Left kidney (tissue), 2 donors: Measurements from ENCODE around the gene COLQ. TPM values are rescaled to one million over a fixed set of nuclear protein-coding genes. Genes with fewer than 3 reads are reported as not detected.
"Not testable (repeated sequence)": the region's sequence is repeated elsewhere in the genome, so short reads cannot be mapped to it uniquely, and the experiment has no call there.

Source experiments
- DNase-seq: peaks from one replicate; pipeline ENCODE4 v3.0.0-alpha.2; 2013
- polyA plus RNA-seq: library from polyadenylated mRNA; unstranded; fragments of 120-200 nt; gene quantifications from one replicate; pipeline ENCODE4 v1.2.1, GENCODE V29; 2013; ENCODE audit not compliant: insufficient read length

The COLQ gene
- polyA plus RNA-seq, 1 donor = 10.1 TPM

GRCh38 chr3:15492847-15493360, 28.6 kb downstream of the COLQ start:
- no peak for DNase-seq

DNA sequence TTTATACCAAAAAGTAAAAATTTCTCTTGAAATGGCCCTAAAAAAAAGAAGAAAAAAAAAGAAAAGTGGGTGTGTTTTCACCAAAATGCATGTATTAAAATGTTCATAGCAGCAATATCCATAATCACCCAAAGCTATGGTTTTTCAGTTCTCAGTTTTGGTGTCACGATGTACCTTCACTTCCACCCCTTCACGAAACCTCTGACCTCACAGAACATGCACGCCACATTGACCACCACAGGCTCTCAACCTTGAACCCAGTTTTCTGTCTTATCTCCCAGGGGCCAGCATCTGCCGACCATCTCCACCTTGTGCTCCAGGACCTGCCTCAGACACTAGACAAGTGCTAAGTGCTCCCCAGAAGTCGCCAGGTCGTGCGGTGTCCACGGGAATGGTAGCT, 30.4 kb downstream of the COLQ start:
- no peak for DNase-seq

DNA sequence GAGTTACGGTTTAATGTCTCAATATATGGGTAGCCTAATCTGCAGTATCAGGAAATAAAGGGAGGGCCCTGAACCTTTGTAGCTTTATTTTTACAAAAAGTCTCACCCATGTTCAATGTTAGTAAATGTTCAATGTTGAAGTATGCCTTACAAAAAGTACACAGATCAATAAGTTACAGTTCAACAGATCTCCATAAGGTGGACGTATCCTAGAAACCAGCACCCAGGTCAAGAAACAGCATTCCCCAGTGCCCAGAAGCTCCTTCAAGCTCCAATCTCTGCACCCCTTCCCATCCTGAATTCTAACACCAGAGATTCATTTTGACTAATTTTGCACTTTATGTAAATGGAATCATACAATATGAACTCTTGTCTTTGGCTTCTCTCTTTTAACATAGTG, 31.3 kb downstream of the COLQ start:
- DNase-seq = no peak

DNA sequence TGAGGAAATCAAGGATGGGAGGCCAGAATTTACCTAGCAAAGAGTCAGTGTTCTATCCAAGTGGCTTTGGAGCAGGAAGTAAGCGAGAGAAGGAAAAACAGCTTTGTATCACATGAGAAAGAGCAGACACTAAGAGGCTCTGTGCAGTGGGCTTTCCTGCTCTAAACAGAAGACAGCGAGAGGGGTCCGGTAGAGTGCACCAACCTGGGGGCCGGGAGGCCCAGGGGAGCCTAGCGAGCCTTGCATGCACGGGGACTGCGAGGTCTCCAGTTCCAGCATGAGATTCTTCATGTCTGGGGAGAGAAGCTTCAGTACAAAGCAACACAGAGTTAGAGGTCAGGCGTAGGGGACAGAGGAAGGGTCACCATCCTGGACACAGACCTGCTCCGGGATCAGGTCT, 33.5 kb downstream of the COLQ start:
- DNase-seq = no peak

DNA sequence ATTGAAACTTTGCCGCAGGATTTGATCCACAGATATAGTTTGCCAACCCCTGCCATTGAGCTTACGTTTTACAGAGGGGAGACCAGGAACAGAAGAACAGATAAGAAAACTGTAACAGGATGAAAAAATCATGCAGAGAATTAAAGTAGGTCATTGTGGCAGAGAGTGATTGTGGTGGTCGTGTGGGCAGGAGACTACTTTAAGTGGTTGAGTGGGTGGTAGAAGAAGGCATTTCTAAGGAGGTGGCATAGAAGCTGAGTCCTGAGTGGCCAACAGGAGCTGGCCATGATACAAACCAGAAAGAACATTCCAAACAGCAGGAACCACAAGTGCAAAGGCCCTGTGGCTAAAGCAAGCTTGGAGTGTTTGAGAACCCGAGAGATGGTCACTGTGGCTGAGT, 34.5 kb downstream of the COLQ start:
- no peak for DNase-seq

DNA sequence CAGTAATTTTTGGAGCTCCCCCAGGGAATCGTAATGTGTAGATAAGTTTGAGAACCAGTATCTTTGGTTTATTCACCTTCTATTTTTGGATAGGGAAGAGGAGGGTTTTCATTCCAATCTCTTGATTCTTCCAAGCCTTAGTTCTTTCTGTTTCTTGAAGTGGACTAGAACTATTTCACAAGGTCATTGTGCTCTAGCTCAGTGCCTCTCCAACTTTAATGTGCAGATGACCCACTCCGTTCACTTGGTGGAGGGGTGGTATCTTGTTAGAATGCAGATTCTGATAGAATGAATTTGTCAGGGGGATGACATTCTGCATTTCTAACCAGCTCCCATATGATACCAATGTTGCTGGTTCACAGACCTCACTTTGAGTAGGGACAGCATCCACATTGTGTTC, 35.5 kb downstream of the COLQ start:
- no peak for DNase-seq

DNA sequence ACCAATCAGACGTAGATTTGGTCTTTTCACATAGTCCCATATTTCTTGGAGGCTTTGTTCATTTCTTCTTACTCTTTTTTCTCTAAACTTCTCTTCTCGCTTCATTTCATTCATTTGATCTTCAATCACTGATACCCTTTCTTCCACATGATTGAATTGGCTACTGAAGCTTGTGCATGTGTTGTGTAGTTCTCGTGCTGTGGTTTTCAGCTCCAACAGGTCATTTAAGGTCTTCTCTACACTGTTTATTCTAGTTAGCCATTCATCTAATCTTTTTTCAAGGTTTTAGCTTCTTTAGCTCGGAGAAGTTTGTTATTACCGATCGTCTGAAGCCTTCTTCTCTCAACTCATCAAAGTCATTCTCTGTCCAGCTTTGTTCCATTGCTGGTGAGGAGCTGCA, 37.0 kb downstream of the COLQ start:
- not testable (repeated sequence) for DNase-seq

DNA sequence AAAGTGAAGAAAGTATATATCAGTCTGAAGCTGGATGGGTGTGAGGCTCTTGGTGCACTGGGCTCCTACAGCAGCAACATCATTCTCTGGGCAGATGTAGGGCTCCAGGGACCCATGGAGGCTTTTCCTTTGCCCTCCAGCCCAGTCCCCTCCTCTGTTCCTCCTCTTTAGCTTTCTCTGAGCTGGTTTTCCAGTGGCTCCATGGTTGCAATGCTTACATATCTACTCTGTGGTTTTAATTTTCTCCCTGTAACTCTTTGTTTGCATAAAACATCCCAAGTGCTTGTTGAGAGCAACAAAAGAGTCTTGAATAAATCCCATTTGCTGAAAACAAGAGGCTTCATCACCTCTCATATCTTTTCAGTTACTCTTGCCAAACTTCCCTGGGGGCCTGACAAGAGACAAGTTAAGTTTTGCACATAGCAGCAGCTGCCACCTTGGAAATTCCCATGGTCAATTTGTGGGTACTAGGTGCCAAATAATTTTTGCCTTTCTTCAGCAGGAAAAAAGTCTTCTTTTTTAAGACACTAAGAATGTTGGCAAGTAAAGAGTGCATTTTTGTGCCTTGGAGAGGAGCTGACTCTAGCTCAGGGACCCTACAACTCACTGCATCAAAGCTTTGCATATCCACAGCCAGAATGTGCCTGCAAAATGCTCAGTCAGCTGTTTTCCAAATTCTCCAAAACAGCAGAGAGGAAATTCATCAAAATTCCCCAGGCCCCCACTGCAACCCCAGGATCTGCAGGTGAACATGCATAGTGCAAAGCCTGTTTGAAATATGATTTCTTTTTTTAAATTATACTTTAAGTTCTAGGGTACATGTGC, 41.9 kb downstream of the COLQ start:
- DNase-seq = no peak

- no peak for DNase-seq
These were observed 42.9 kb downstream of the COLQ start for GRCh38 chr3:15478640-15478979.

DNA sequence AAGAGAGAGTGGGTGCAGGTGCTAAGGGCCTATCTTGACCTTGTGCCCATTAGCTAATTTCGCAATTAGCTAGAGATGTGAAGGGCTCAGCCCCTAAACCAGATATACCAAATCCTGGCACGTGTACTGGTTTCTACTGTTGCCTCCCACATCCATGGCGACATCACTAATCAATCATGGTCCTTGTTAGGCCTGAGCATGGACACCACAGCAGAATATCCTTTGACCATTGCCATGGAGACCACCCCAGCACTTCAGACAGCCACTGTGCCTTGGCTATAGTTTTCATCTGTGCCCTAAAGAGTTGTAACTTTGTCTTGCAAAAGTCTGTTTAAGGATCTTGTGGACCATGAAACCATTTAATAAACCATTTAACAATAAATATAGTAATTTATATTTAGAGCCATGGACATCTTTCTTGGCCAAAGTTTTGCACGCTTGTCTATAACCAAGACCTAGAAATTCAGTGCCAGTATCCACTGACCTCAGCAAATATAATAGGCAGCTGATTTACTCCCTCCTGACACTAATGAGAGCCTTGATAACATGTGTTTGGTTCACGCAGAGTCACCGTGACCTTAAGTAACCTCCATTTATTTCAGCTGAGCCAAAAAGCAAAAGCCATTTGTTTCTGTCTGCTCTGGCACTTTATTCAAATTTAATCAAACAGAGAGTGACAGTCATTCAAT, 43.4 kb downstream of the COLQ start:
- DNase-seq = no peak

- no peak for DNase-seq
These were observed 45.1 kb downstream of the COLQ start for GRCh38 chr3:15476378-15476777.

DNA sequence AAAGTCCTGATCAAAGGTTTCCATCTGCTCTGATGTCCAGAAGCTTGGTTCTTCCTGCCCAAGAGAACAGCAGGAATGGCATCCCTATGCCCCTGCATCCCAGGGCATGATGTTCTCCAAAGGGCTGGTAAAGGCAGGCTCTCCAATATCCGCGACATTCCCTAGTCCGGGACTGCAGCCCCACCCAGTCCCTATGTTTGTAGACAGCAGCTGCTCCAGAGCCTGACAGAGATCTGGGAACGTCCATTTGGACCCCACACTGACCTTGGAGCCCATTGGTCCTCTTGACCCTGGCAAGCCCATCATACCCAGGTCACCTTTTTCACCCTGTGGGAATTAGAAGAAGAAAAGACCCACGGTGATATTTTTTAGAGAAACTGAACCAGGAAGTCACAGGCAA, 46.3 kb downstream of the COLQ start:
- no peak for DNase-seq

- no peak for DNase-seq
These were observed 49.6 kb downstream of the COLQ start for GRCh38 chr3:15471861-15472260.

GRCh38 chr3:15470849-15471248, 50.7 kb downstream of the COLQ start:
- DNase-seq = no peak

DNA sequence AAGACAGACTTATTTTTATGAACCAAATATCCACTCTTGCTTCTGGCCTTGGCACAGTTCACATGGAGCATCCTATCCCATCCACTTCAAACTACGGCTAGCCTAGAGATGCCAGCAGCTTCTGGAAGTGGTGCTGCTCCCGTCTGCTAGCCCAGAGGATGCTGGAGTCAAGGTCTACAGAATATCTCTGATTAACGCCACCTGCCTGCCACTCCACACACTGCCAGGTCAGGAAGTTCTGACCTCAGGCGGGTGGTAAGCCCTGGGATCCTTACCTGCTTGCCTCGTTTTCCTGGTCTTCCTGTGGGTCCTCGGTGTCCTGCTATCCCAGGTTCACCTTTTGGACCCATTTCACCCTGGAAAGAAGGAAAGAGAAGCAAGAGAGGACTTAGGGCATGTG, 51.2 kb downstream of the COLQ start:
- no peak for DNase-seq

- DNase-seq = no peak
These were observed 54.0 kb downstream of the COLQ start for GRCh38 chr3:15467227-15468181.

DNA sequence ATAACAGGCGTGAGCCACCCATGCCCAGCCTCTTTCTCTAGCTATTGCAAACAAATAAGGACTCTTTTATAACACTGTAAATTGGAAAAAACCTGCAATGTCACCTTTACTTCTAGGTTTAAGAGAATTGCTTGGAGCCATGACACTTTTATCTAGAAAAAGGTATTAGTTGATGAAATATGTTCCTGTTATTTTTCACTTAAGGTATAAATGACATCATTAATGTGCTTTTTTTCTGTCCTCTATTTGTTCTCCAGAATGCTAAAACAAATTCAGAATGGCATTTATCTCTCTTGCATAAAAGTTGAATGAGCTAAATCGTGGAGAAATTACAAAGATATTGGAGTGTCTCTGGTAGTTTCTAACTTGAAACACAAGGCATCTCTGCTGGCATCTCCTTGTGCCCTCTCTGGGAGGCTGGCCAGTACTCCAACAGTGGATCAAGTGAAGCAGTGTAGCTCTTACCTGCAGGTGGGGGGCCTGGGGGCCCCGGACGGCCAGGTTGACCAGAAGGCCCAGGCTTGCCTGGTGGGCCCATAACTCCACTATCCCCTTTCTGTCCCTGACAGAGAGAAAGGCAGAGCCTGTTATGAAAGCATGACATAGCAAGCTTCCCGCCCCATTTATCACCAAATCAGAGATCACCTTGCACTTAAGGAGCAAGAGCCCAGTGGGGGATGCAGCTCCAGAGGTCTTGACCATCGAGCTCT, 55.5 kb downstream of the COLQ start:
- DNase-seq = no peak

DNA sequence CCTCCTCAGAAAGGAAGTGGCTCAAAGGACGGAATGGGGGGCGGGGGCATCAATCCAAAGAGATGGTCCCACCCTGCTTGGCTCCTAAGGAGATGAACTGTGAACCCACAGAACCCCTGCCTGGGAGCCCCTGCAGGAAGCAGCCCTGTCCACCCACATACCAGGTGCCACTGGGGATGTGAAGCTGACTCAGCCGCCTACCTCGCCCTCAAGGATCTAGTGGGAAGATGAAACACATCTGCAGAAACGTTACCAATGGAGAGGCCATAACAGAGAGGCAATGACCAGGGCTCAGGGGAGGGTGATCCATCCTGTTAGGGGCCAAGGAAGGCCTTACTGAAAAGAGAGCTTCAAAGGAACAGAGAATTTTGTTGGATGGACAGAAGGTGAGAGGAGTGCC, 59.1 kb downstream of the COLQ start:
- no peak for DNase-seq

DNA sequence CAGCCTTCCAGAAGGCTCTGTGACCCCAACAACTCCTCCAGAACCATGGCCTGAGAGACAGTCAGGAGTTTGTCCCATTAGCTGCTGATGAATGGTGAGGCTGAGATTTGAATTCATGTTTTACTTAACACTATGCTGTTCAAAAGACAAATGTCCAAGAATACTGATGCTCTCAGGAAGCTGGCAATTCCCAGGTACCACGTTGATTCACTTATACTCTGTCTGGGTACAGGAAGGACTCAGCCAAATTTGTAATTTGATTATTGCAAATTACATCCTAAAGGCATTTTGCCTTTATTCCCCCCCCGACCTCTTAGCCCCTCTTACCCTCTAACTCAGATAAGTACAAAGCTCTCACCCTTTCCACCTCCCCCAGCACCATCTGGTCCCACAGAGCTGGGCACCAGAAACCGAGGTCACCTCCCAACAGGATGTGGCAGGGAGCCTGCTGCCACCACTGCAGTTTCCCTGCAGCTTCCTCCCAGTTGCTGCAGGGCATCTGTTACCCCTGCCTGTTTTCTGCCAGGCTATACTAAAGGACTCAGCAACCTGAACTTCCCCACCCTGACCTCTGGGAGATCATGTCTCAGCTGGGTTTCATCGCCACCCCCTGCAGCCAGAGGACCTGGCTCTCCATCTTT, 60.5 kb downstream of the COLQ start:
- no peak for DNase-seq

DNA sequence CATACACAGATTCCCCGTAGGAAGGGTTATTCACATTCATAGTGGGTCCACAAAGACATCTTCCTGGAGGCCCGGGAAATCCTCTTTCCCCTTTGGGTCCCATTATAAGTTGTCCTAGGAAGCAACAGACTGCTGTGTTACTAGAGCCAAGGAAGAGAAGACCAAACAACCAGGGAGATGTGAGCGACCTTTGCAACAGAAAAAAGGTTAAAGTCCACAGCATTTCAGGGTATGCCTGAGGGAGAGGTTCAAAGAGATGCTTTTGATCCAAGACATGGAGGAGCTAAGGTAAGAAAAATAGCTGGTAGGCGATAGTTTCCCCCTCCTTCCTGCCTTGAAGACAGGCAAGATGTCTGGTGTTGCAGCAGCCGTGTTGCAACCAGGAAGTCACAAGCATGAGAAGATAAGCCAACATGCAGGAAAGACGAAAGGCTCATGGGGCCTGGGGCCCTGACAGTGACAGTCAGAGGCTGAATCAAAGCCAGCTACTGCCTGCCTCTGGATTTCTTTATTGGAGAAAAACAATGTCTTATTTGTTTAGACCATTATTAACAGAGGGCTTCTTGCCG, 63.2 kb downstream of the COLQ start:
- no peak for DNase-seq

GRCh38 chr3:15456915-15457314, 64.6 kb downstream of the COLQ start:
- not testable (repeated sequence) for DNase-seq
